LoVo (cell line): ENCODE data around the gene MISP.

Experiments used
- DNase-seq: peaks from one replicate; pipeline ENCODE4 v3.0.0-alpha.2; 2016; ENCODE audit warnings: low spot score

MISP gene

DNA sequence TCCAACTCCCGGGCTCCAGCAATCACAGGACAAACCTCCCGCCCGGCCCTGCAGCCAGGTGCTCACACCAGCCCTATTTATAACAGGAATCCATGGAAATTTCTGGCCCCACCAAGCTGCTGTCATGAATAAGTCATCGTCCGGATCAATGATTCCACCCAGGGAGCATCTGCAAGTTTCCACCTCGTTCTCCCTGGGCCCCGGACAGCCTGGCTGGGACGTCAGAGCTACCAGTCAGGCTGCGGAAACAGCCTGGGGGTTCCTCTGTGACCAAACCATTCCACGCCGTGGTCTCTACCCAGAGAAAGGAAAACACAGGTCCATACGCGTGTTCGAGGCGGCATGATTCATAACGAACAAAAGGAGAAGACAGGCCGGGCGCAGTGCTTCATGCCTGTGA lies 25.6 kb downstream of the MISP start:
- DNase-seq, result no peak

DNA sequence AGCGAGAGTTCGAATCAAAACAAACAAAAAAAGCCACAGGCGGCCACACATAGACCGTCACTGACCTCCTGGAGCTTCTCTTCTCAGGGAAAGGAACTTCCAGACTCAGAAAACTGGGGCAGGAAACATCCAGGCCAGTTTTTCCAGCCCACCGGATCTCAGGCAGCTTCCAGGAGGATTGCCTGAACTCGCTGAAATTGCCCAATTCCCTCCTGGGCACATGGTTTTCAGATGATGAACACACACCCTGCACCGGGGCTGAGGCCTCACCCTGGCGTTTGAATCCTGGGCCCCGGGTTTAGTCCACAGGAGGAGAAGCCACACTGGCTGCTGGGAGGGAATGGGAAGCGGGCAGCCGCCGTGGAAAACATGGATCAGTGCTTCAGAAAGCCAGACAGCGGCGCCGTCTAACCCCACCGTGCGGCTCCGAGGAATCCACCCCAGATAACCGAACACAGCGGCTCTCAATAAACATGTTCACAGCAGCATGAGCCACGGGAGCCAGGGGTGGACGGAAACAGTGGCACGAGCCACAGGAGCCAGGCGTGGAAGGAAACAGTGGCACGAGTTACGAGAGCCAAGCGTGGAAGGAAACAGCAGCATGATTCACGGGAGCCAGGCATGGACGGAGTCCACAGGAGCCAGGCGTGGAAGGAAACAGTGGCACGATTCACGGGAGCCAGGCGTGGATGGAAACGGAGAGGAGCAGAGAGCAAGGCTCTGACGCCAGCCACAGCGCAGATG lies 28.2 kb downstream of the MISP start:
- DNase-seq, result no peak

DNA sequence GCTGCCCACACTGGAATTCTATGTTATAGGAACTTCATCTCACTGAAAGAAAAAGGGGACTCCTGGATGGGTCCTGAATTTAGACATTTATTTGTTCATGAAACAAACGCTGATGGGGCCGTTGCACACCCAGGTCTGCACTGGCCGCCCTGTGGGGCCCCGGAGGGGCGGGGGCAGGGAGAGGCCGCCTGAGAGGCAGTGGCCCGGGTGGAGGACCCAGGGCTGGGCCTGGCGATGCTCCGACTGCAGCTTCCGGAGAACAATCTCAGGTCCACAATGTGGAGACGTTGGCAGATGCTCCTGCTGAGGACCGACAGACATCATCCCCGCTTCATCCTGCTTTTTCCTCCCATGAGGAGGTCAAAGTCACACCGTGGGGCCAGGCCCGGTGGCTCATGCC lies 30.0 kb downstream of the MISP start:
- DNase-seq, result no peak

DNA sequence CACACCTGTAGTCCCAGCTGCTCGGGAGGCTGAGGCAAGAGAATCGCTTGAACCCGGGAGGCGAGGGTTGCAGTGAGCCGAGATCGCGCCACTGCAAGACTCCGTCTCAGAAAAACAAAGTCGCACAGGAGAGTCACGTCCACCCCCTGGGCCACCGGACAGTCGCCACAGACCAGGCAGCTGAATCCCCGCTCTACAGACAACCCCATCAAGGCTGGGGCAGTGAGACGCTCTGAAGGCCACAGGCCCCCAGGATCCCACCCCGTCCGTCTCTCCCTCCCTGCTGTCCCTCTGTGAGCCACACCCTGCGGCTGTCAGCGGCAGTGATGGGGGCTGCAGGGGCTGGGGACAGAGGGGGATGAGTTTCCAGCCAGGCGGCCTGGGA lies 30.9 kb downstream of the MISP start:
- DNase-seq, result no peak

DNA sequence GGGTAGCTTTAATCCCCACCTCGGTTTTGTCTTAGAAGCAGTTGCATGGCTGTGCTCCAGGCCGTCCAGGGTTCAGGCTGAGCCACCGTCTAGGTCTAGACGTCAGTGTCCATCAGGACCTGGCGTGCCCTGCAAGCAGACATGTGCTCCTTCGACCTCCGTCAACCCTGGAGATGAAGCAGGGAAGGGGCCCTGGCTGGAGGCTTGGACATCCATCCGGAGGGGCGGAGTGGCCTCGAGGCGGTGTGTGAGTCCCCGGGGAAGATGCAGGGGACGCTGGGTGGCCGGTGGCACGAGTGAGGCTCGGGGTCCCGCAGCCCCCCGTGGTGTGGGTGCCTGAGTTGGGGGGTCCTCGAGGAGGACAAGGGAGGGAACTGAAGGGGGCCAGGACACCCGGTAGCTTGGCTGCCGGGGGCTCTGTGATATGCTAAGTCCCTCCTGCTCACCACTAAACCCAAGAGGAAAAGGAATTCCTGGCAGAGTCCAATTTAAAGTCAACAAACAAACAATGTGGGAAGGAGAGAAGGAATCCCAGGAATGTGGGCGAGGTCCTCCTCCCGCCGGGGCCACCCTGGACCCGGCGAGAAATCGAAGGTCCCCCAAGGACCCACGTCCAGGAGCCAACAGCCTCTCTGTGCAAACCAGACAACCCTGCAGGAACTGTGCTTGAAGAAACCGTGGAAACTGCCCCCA lies 31.4 kb downstream of the MISP start:
- DNase-seq, result peak; percentile 86

DNA sequence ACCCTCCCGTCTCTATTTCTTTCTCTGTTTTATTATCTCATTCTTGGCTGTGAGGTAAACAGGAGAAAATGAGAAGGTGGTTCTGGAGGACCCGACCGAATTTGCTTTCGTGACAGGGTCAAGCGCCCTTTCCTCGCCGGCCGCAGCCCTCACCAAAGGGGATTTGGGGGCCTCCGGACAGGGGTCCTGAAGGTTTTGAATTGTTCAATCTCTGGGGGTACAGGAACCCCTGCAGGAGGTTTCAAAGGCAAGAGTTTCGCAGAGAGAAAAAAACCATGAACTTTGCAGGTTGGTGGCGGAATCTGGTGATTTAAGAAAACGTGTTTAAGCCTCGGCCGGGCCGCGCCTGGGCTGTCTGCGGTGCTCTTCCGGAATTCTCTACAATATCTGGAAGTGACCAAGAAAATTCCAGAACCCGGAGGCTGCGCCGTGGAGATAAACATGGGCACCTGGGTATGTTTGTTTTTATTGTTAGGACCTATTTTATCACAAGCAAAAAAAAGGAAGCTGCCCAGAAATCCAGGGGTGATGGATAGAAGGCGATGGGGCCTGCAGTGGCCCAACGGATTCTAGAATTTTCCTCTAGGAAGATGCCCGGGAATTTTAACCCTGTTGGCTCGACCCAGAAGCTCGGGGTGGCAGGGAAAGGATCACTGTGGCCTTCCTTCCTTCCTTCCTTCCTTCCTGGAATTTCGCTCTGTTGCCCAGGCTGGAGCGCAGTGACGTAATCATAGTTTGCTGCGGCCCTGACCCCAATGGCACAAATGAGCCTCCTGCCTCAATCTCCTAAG lies 32.2 kb downstream of the MISP start:
- DNase-seq, result no peak

DNA sequence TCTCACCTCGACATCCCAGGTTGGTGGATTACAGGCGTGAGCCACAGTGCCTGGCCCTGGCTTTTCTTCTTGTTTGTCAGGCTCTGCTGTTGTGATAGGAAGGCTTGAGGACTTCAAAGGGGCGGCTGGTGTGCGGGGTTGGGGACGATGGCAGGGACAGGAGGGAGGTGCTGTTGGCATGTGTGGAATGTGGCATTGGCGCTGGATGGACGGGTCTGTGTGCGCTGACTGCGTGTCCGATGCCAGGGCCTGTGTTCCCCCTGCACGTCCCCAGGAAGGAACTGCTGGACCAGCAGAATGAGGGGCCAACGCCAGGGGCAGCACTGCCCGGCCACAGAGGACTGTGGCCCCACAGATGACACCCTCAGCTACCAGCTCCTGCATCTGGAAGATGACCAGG lies 33.6 kb downstream of the MISP start:
- no peak for DNase-seq

DNA sequence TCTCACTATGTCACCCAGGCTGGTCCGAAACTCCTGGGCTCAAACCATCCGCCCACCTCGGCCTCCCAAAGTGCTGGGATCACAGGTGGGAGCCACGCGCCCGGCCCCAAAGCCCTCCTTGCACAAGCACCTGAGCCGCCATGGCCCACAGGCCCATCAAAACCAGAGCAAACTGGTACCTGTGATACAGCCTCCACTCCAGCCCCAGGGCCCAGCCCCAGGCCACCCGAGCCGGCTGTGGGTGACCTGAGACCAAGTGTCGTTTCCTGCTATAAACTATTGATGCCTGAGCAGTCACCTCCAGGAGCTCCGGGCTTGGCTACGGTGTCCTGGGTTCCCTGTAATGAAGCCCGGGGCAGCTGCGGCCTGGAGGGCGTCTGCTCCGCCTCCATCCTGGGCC lies 36.6 kb downstream of the MISP start:
- no peak for DNase-seq

DNA sequence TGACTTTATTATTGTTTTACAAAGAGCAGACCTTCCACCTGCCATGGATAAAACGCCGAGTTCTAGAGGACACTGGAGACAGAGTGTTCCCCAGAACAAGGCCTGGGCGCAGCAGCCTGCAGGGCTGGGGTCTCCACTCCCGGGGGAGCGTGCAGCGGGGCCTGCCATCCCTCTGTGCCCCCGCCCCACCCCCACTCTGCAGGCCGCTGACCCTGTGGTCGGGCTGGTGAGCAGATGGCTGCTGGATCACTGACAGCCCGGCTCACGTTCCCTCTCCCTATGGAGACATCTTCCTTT lies 37.7 kb downstream of the MISP start:
- DNase-seq, result no peak

DNA sequence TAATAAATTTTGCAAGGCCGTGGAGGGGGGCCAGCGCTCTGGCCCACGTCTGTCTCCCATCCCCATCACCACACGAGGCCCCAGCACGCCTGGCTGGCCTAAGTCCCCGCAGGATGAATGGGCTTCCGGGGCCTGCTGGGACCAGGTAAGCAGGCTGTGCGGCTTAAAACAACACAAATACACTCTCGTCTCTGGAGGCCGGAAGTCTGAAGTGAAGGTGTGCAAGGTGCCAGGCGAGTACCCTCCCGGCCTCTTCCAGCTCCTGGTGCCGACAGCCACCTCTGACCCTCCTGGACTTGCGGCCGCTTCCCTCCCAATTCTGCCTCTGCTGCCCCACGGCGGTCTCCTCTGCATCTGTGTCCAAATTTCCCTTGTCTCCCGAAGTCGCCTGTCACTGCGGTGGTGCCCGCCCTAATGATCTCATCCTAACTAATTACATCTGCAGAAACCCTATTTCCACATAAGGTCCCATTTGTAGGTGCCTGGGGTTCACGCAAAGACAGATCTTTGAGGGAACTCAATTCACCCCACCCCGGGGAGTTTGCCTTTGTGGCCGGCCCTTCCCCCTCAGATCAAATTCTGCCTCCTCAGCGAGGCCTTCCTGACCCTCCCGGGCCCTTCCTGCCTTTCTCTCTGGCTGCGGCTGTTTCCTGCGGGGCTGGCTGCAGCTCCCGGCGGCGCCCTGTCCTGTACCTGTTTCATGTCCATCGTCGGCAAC lies 38.2 kb downstream of the MISP start:
- no peak for DNase-seq

DNA sequence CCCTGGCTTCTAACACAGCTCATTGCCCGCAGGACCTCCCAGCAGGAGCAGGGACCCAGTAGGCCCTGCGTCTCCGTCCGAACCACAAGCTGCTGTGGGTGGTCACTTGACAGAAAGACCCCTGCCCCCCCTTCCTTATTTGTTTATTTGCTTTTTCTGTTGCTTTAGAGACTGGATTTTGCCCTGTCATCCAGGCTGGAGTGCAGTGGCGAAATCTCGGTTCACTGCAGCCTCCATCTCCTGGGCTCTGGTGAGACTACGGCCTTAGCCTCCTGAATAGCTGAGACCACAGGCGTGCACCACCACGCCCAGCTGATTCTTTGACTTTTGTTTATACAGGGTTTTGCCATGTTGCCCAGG lies 38.8 kb downstream of the MISP start:
- no peak for DNase-seq

DNA sequence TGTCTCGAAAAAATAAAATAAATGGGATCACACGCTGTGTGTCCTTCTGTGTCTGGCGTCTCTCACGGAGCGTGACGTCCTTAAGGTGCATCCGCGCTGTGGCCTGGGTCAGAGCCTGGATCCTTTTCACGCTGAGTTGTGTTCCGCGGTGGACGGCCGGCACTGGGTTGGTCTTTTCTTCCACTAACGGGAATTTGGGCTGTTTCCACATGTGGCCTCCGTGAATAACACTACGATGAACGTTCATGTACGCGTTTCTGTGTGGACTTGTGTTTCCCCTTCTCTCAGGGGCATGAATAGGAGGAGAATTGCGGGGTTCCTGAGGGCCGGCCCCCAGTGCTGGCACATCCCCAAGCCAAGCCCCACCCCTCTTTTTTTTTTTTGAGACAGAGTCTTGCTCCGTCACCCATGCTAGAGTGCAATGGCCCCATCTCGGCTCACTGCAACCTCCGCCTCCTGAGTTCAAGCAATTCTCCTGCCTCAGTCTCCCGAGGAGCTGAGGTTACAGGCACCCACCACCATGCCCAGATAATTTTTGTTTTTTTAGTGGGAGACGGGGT lies 40.2 kb downstream of the MISP start:
- no peak for DNase-seq

DNA sequence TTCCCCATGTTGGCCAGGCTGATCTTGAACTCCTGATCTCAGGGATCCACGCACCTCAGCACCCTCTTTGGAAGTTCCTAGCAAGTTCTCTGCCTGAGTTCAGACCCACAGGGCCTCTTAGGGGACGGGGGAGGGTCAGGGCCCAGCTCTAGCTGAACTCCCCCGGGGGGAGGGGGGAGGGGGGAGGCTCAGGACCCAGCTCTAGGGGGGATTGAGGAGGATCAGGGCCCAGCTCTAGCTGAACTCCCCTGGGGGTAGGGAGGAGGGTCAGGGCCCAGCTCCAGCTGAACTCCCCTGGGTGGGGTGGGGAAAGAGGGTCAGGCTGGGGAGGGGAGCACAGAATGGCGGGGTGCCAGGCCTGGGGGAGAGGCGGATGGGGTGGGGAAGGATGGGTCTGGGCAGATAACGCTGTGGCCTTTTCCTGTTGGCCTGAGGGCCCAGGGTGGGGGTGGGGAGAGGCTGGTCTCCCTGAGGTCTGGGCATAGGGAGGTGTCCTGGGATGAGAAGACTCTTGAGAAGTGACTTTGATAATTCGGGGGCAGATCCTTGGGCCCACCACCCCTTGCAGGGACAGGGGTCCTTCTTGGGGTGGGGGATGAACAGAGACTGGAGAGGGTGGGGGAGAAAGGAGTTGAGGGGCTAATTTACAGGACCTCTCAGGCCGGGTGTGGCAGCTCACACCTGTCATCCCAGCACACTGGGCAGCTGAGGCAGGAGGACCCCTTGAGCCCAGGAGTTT lies 40.8 kb downstream of the MISP start:
- DNase-seq, result no peak

DNA sequence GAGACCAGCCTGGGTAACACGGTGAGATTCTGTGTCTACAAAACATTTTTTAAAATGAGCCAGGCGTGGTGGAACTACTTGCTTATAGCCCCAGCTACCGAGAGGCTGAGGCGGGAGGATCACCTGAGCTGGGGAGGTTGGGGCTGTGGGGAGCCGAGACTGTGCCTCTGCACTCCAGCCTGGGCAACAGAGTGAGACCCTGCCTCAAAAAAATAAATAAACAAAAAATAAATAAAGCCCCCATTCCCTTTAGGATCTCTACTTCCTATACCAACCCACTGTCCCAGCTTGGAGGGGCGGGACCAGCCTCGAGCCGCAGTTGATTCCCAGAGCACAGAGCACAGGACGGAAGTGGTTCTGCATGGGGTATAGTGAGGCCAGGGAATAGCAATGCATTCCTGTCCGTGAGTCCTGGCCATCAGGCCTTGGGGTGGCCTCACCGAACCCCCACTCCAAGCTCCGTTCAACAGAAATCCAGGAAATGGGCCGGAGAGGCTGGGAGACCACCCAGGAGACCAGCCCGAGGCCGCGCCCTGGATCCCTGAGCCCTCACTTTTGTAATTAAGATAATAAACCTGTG lies 41.5 kb downstream of the MISP start:
- DNase-seq, result no peak

DNA sequence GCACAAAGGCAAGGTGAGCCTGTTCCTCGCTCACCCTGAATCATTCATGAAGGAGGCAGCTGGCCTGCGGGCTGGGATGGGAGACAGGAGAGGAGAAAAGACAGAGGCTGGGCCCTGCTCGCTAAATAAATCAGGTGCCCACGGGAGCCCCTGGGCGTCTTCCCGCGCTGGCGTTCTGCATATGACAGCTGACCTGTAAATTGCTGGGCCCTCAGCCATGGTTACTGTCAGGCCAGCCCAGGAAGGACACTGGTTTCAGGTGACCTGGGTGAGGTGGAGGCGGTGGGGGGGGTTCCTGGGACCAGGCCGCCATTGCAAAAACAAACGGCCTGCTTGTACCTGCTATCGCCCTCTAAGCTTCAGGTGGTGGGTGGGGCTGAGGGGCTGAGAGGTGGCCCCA lies 42.9 kb downstream of the MISP start:
- DNase-seq, result no peak

DNA sequence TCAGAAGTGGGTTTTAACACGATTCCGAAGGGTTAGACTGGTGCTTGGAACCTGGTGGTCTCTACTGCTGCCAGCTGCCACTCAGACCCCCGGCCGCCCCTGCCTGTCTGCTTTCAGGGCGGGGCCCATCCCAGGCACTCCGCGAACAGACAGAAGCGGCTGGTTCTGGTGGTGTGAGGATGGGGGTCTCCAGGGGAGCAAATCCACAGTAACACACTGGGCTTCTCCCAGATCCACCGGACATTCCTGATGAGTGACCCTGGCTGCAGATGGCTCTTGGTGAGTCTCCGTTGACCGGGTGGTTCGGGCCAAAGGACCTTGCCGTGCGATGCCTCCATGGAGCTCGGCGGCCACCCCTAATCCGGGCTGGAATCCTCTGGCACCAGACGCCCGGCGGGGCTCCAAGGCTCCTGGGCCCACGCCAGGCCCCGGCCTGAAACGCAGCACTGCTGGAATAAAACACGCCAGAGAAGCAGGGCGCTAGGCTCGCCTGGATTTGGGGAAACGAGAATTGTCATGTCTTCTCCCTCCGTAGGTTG lies 44.2 kb downstream of the MISP start:
- DNase-seq, result no peak

DNA sequence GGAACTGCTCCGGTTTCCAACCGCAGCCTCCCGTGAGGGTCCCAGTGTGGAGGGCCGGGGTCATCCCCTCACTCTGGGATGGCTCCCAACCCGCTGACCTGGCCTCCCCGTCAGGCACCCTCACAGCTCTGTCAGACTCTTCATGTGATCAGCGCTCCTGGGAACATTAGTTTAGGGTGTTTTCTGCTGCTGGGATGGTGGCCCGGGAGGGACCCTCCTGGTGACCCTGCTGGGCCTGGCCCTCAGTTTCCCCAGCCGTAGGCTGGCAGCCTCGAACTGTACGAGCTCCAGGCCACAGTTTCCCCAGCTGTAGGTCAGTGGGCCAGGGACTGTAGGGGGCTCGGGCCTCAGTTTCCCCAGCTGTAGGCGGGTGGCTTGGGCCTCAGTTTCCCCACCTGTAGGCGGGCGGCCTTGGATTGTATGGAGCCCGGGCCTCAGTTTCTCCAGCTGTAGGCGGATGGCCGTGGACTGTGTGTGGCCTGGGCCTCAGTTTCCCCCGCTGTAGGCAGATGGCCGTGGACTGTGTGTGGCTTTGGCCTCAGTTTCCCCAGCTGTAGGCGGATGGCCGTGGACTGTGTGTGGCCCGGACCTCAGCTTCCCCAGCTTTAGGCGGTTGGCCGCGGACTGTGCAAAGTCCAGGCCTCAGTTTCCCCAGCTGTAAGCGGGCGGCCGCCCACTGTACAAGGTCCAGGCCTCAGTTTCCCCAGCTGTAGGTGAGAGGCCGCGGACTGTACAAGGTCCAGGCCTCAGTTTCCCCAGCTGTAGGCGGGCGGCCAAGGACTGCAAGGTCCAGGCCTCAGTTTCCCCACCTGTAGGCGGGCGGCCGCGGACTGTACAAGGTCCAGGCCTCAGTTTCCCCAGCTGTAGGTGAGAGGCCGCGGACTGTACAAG lies 45.0 kb downstream of the MISP start:
- no peak for DNase-seq

DNA sequence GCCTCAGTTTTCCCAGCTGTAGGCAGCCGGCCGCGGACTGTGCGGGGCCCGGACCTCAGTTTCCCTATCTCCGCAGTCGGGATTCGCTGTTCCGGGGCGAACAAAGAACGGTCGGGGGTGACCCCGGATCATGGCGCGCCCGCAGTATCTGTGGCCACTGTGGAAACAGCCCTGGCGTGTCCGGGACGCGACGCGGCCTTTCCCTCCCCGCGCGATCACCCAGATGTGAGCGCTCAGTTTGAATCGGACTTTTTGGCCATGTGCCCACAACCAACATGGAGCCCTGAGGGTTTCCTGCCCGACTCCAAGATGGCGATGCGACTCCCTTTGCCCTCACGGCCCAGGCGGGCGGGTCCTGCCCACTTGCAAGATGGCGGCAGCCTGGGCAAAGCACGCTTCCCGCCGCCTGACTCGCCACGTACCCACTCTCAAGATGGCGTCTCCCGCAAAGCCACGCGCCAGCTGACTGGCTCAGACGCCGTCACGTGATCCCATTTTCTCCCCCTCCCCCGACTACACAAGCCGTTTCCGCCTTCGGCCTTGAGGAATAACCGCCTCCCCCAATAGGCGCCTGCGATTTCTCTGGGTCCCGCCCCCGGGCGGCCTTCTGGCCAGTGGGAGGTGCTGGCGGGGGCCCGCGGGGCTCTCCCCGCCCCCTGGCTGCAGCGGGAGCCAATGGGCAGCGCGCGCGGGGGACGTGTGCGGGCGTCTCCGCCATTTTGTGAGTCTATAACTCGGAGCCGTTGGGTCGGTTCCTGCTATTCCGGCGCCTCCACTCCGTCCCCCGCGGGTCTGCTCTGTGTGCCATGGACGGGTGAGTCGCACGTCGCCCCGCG lies 46.0 kb downstream of the MISP start, which contains the start of gene PTBP1:
Gene PTBP1, plus strand, starts transcription at position 761 of the 836 bp plus-strand sequence. Its CDS starts 46 bp downstream, at position 807.
- peak; percentile 100 for DNase-seq
